HG03469 (cell line): Measurements from ENCODE around the gene TMPRSS9.
"Not testable (repeated sequence)": the region's sequence is repeated elsewhere in the genome, so short reads cannot be mapped to it uniquely, and the experiment has no call there.

ENCODE experiments used
- ATAC-seq: cut with Tn5 transposase; IDR thresholded peaks from one replicate; pipeline ENCODE4 v1.9.1; 2021; ENCODE audit warnings: mild to moderate bottlenecking, moderate library complexity, moderate number of reproducible peaks; ENCODE audit not compliant: unreplicated experiment

The TMPRSS9 gene

GRCh38 chr19:2387367-2388288, 27.6 kb downstream of the TMPRSS9 start:
- ATAC-seq, result no peak

- no peak for ATAC-seq
Observed at GRCh38 chr19:2389594-2389993, 29.5 kb downstream of the TMPRSS9 start.

- no peak for ATAC-seq
Observed at GRCh38 chr19:2391118-2391725, 31.2 kb downstream of the TMPRSS9 start.

DNA sequence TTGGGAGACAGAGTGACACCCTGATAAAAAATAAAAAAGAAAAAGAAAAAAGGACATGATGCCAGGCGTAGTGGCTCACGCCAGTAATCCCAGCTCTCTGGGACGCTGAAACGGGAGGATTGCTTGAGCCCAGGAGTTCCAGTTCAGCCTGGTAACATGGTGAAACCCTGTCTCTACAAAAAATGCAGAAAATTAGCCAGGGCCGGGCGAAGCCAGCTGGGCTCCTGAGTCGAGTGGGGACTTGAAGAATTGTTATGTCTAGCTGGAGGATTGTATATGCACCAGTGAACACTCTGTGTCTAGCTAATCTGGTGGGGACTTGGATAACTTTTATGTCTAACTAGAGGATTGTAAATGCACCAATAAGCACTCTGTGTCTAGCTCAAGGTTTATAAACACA, 32.3 kb downstream of the TMPRSS9 start:
- ATAC-seq, result no peak

DNA sequence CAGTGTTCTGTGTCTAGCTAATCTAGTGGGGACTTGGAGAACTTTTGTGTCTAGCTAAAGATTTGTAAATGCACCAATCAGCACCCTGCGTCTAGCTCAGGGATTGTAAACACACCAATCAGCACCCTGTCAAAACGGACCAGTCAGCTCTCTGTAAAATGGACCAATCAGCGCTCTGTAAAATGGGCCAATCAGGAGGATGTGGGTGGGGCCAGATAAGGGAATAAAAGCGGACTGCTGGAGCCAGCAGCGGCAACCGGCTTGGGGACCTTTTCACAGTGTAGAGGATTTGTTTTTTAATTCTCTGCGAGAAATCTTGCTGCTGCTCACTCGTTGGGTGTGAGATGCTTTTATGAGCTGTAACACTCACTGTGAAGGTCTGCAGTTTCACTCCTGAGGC, 32.8 kb downstream of the TMPRSS9 start:
- not testable (repeated sequence) for ATAC-seq

GRCh38 chr19:2394054-2394441, 34.0 kb downstream of the TMPRSS9 start:
- no peak for ATAC-seq

- ATAC-seq, result no peak
Observed at GRCh38 chr19:2394442-2395292, 34.6 kb downstream of the TMPRSS9 start.

- not testable (repeated sequence) for ATAC-seq
Observed at GRCh38 chr19:2395293-2395829, 35.3 kb downstream of the TMPRSS9 start.

GRCh38 chr19:2397173-2397572, 37.1 kb downstream of the TMPRSS9 start:
- ATAC-seq, result not testable (repeated sequence)

DNA sequence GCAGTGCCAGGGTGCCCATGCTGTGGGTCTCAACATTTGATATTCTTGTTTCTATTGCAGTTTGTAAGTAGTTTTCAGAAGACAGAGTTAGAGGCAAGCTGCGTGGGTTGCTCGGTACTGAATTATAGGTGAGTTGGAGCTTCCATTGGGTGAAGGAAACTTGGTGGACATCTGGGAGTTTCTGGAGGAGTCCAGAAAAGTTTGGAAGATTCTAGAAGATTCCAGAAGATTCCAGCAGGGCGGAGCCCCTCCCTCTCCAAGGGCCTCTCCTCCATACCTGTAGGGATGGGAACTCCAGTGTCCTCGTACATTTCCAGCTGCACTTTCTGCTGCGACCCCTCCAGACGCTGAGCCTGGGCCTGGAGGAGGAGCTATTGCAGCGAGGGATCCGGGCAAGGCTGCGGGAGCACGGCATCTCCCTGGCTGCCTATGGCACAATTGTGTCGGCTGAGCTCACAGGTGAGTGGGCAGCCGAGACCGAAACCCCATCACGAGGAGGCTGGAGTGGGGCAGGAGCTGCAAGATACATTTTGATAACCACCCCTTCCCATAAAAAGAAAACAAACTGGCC, 38.8 kb downstream of the TMPRSS9 start:
- no peak for ATAC-seq

GRCh38 chr19:2399582-2399981, 39.5 kb downstream of the TMPRSS9 start:
- ATAC-seq, result no peak

- ATAC-seq, result no peak
Observed at GRCh38 chr19:2408247-2408646, 48.2 kb downstream of the TMPRSS9 start.

DNA sequence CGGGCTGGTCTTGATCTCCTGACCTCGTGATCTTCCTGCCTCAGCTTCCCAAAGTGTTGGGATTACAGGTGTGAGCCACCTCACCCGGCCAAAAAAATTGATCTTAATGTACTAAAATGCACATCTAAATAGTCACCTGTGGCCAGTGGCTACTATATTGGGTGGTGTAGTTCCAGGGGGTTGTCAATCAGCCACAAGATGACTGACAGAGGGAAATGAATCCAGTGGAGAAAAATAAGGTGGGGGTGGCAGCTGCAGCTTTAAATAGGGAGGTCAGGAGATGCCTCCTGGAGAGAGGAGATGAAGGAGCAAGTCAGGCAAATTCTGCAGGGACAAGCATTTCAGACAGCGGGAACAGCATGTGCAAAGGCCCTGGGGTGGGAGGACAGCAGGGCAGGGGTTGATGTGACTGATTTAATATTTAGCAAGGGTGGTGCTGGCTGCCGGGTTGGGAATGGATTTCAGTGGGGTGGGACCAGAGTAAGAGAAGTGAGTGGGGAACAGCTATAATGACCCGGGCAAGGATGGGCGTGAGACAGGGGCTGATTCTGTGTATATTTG, 49.4 kb downstream of the TMPRSS9 start:
- no peak for ATAC-seq

DNA sequence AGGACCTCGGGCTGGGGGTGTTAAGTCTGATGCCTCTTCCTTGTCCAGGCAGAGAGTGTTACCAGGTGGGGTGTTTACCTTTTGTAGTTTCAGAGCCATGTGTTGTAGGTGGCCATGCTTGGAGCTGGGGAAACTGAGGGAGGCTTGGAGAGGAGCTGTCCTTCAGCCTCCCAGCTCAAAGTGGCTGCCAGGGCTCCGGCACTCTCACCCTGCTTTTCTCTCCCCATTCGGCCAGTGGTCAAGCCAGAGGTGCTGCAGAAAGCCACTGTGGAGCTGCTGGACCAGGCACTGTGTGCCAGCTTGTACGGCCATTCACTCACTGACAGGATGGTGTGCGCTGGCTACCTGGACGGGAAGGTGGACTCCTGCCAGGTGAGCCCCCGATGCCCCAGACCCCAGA, 50.0 kb downstream of the TMPRSS9 start:
- ATAC-seq, result no peak

GRCh38 chr19:2411709-2412108, 51.6 kb downstream of the TMPRSS9 start:
- no peak for ATAC-seq

DNA sequence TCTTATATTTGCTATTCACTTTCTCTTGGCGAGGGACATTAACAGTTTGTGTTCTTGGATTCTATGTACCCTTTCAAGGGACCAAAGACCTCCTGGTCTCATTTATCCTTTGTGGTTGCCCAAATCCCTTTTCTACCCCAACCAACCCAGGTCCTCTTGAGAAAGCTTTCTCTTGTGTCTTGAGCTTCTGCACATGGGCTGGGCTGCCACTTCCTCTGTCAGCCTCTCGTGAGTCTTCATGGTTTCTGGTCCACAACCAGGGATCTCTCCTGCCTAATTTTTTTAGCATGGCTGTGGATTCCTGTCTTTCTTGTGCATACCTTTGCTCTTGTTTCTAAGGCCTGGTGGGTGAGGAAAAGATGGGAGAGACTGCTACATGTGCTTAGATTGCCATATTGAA, 52.4 kb downstream of the TMPRSS9 start:
- ATAC-seq, result no peak

DNA sequence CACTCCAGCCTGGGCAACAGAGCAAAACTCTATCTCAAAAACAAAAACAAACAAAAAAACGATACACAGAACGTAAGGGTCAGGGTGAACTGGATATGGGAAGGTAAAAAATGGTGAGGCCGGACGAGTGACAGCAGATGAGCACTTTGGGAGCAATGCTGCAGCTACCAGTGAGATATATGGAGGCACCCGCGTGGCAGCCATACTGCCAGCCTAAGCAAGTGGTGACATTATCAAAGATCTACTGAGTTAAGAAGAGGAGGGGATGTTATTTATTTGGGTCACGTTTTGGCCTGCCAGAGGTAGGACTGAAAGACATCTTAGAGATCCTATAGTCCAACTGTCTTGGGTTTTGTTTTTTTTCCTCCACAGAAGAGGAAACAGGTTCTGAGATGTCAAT, 53.1 kb downstream of the TMPRSS9 start:
- ATAC-seq, result no peak

DNA sequence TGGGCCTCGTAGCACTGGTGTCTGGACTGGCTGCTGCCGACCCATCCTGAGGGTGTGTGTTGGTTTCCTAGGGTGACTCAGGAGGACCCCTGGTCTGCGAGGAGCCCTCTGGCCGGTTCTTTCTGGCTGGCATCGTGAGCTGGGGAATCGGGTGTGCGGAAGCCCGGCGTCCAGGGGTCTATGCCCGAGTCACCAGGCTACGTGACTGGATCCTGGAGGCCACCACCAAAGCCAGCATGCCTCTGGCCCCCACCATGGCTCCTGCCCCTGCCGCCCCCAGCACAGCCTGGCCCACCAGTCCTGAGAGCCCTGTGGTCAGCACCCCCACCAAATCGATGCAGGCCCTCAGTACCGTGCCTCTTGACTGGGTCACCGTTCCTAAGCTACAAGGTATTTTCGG, 53.6 kb downstream of the TMPRSS9 start:
- no peak for ATAC-seq

- no peak for ATAC-seq
Observed at GRCh38 chr19:2415281-2415972, 55.4 kb downstream of the TMPRSS9 start.

- ATAC-seq, result no peak
Observed at GRCh38 chr19:2415973-2416319, 55.9 kb downstream of the TMPRSS9 start.
